Ovary (tissue), 3 donors: ENCODE data around the gene PTMS.

Experiments used
- CTCF ChIP-seq, 3 donors: fragments of 450-650 bp in 2 of 3; fragments of 200-600 bp in 1 of 3; IDR thresholded peaks; one replicate each; pipeline versions ENCODE4 v1.5.1 to v1.8.0; 2016 to 2022; ENCODE audit warnings: antibody characterized with exemption in 3 of 3, mild to moderate bottlenecking in 1 of 3
- EP300 ChIP-seq: sonication (generic); formaldehyde crosslinking; IDR thresholded peaks from one replicate; pipeline ENCODE4 v1.6.1; 2017; ENCODE audit warnings: antibody characterized with exemption
- POLR2A ChIP-seq: fragments of 450-650 bp; IDR thresholded peaks from one replicate; pipeline ENCODE4 v1.6.1; 2017; ENCODE audit warnings: antibody characterized with exemption, mild to moderate bottlenecking, moderate library complexity
- donor health status: DM: no; HTN: no; CAD: no.

- TF ChIP-seq CTCF (IDR thresholded peaks at IDR 0.05) (no peak), POLR2A (no peak), EP300 (no peak)
Observed at GRCh38 chr12:6748761-6749160, 17.4 kb upstream of the PTMS start.
